Upper lobe of left lung (tissue), 6 donors: ENCODE data around the gene TPTE. TPM values are rescaled to one million over a fixed set of nuclear protein-coding genes. Genes with fewer than 3 reads are reported as not detected.
"Not testable (repeated sequence)": the region's sequence is repeated elsewhere in the genome, so short reads cannot be mapped to it uniquely, and the experiment has no call there.

Experiments used
- ATAC-seq, 2 donors: fragments of 200-7000 bp; cut with Tn5 transposase; one replicate each; pipeline ENCODE4 v1.9.1; 2022; ENCODE audit warnings: mild to moderate bottlenecking in 2 of 2, moderate library complexity in 2 of 2; ENCODE audit not compliant: low FRiP score in 2 of 2
- DNase-seq, 2 donors: peaks; one replicate each; pipeline ENCODE4 v3.0.0-alpha.2; 2019 to 2020
- H3K27ac ChIP-seq, 4 donors: fragments of 200-600 bp; sonication (generic); one replicate each; pipeline ENCODE4 v1.5.1; 2016 to 2019
- H3K27me3 ChIP-seq, 4 donors: fragments of 200-600 bp; sonication (generic); one replicate each; pipeline ENCODE4 v1.5.1; 2017 to 2019
- H3K36me3 ChIP-seq, 4 donors: fragments of 200-600 bp; sonication (generic); one replicate each; pipeline ENCODE4 v1.5.1; 2016 to 2019
- H3K4me1 ChIP-seq, 4 donors: fragments of 200-600 bp; sonication (generic); one replicate each; pipeline ENCODE4 v1.5.1; 2018 to 2019
- H3K4me3 ChIP-seq, 4 donors: fragments of 200-600 bp; sonication (generic); one replicate each; pipeline ENCODE4 v1.5.1; 2017 to 2019; ENCODE audit warnings: mild to moderate bottlenecking in 2 of 4, moderate library complexity in 1 of 4
- H3K9me3 ChIP-seq, 4 donors: fragments of 200-600 bp; sonication (generic); one replicate each; pipeline ENCODE4 v1.5.1; 2018 to 2019
- EP300 ChIP-seq, 4 donors: sonication (generic); formaldehyde crosslinking; IDR thresholded peaks; one replicate each; pipeline ENCODE4 v1.5.1; 2017; ENCODE audit warnings: antibody characterized with exemption in 4 of 4, control low read depth in 2 of 4
- POLR2A ChIP-seq, 4 donors: fragments of 450-650 bp; IDR thresholded peaks; one replicate each; pipeline ENCODE4 v1.5.1; 2016 to 2017; ENCODE audit warnings: antibody characterized with exemption in 4 of 4, mild to moderate bottlenecking in 2 of 4
- POLR2AphosphoS5 ChIP-seq, 2 donors: sonication (generic); formaldehyde crosslinking; IDR thresholded peaks; one replicate each; pipeline ENCODE4 v1.5.1; 2017; ENCODE audit warnings: antibody characterized with exemption in 2 of 2
- WGBS, 2 donors: methylation state at CpG; one replicate each; pipeline ENCODE4 v1.1.5; 2017 to 2018; 5-methylcytosine and 5-hydroxymethylcytosine counted together
- total RNA-seq, 6 donors: library from RNA; depleted of rRNA in 4 of 6; stranded (reverse); fragments of >200 nt in 4 of 6; gene quantifications; one replicate each; pipeline versions ENCODE4 v1.1.0 to v1.2.1, GENCODE V29; 2016 to 2021
- TF ChIP-seq, protein P1 (sequence below), 6 experiments: fragments of 450-650 bp in 4 of 6; fragments of 200-600 bp in 2 of 6; sonication (generic) in 2 of 6; IDR thresholded peaks; one replicate each; pipeline ENCODE4 v1.5.1; 2016 to 2019; ENCODE audit warnings: antibody characterized with exemption in 6 of 6
- donor health status: DM: no; HTN: no; CAD: no; lungs with moderate emphysema.
- donor health status: DM: no; HTN: yes; CAD: no; lungs with severe emphysema.

The TPTE gene
- not detected for total RNA-seq

DNA sequence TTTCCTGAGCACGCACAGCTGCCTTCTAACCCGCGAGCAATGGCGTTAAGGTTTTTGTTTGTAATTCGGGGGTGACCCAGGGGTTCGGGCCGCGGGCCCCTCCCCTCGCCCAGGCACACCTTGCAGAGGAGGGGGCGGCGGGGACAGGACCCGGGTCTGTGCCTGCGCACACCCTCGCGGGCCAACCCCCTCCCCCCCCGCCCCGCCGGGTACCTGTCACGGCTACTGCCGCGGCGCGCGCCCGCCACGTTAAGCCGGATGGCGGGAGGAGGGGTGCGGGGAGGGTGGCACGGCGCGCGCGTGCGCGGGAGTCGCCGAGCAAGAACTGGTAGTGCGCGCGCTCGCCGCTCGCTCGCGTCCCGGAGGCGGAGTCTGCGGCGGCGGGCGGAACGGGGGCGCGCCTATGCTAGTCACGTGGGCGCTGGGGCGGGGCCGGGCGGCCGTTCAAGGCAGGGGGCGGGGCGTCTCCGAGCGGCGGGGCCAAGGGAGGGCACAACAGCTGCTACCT lies at the start of gene TPTE:
TPTE (plus strand) TSS at position 493 of the 508 bp plus-strand sequence. CDS start 17,141 bp downstream, outside the sequence.
- no peaks in the 10 kb centered on the region for H3K36me3 ChIP-seq
- WGBS, 2 donors = 75 to 78% methylated on average over 40 to 66 of the region's 66 CpGs
- ATAC-seq (peak in 1 of 2 donors; percentile 27), DNase-seq (peak in 1 of 2 donors; percentile 86)
- no peaks in the 10 kb centered on the region for H3K4me1 ChIP-seq
- no peaks in the 10 kb centered on the region for H3K27me3 ChIP-seq
- peaks cover 4 to 30% (median 19%) of the 10 kb centered on the region in 4 donors for H3K9me3 ChIP-seq
- no peak for TF ChIP-seq POLR2A (IDR thresholded peaks at IDR 0.05)
- TF ChIP-seq EP300 (IDR thresholded peaks at IDR 0.05) = no peak
- TF ChIP-seq, protein P1, sequence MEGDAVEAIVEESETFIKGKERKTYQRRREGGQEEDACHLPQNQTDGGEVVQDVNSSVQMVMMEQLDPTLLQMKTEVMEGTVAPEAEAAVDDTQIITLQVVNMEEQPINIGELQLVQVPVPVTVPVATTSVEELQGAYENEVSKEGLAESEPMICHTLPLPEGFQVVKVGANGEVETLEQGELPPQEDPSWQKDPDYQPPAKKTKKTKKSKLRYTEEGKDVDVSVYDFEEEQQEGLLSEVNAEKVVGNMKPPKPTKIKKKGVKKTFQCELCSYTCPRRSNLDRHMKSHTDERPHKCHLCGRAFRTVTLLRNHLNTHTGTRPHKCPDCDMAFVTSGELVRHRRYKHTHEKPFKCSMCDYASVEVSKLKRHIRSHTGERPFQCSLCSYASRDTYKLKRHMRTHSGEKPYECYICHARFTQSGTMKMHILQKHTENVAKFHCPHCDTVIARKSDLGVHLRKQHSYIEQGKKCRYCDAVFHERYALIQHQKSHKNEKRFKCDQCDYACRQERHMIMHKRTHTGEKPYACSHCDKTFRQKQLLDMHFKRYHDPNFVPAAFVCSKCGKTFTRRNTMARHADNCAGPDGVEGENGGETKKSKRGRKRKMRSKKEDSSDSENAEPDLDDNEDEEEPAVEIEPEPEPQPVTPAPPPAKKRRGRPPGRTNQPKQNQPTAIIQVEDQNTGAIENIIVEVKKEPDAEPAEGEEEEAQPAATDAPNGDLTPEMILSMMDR (IDR thresholded peaks at IDR 0.05) = no peak
- TF ChIP-seq POLR2AphosphoS5 (IDR thresholded peaks at IDR 0.05) = no peak
- H3K4me3 ChIP-seq = no peak within 1 kb of the TSS
- H3K27ac ChIP-seq = no peak within 1 kb of the TSS

DNA sequence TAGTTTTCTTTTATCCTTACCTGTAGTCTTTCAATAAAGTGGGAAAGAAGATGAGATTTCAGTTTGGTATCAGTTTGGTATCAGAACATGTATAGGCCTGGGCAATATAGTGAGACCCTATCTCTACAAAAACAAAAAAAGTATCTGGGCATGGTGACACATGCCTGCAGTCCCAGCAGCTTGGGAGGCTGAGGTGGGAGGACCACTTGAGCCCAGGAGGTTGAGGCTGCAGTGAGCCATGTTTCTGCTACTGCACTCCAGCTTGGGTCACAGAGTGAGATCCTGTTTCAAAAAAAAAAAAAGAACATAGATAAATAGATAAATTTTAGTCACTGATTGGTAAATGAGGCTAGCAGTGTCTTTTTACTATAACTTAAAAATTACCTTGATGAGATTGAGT lies 49.4 kb upstream of the TPTE start:
- H3K4me3 ChIP-seq, H3K9me3 ChIP-seq, H3K36me3 ChIP-seq, H3K4me1 ChIP-seq, H3K27me3 ChIP-seq, DNase-seq, H3K27ac ChIP-seq: not testable (repeated sequence)
- ATAC-seq = peak in 1 of 2 donors; percentile 2

DNA sequence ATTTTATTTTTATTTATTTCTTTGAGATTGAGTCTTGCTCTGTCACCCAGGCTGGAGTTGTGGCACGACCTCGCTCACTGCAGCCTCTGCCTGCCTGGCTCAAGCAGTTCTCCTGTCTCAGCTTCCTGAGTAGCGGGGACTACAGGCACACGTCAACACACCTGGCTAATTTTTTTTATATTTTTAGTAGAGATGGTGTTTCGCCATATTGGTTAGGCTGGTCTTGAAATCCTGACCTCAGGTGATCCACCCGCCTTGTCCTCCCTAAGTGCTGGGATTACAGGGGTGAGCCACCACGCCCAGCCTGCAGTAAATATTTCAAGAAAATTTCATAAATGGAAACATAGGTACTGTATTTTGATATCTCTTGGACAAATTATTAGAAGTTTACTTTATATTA lies 43.6 kb upstream of the TPTE start:
- H3K4me3 ChIP-seq, H3K9me3 ChIP-seq, H3K36me3 ChIP-seq, H3K27ac ChIP-seq, H3K4me1 ChIP-seq, H3K27me3 ChIP-seq: not testable (repeated sequence)
- DNase-seq = peak in 1 of 2 donors; percentile 65
- WGBS, 2 donors = 50 to 55% methylated on average over 7 of the region's 7 CpGs
- peak; percentile 27 to 48 for ATAC-seq

DNA sequence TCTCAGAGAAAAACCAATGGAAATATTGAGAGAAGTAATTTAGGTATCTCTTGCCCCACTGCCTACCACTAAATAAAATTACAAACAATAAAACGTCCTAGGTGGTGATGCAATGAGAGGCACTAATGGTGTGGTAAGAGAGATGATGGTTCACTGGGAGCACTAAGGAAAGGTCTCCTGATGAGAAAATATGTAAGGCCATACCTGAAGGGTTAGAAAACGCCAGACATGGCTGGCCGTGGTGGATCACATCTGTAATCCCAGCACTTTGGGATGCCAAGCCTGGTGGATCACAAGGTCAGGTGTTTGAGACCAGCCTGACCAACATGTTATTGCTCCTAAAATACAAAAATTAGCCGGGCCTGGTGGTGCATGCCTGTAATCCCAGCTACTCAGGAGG lies 41.5 kb upstream of the TPTE start:
- H3K36me3 ChIP-seq, H3K9me3 ChIP-seq, DNase-seq, H3K27ac ChIP-seq, H3K27me3 ChIP-seq, H3K4me3 ChIP-seq, H3K4me1 ChIP-seq: not testable (repeated sequence)
- 35 to 45% methylated on average over 4 of the region's 4 CpGs for WGBS, 2 donors
- ATAC-seq = peak; percentile 68 to 80

DNA sequence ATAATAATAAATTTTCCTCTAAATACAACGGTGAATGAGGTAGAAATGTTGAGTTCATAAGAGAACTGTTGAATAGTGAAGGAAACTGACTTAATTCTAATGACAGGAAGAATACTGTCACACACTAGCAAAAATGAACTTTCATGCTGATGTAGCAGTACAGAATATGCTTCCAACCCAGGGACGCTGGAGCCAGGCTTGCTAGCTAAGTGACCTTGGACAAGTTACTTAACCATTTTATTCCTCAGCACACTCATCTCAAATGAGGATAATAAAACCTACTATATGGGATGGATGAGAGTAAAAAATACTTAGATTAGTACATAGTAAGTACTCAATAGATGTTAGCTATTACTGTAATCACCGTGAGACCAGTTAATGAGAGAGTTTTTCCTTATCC lies 36.5 kb upstream of the TPTE start:
- not testable (repeated sequence) for ATAC-seq, H3K36me3 ChIP-seq
- 38 to 68% methylated on average over 3 of the region's 3 CpGs for WGBS, 2 donors

DNA sequence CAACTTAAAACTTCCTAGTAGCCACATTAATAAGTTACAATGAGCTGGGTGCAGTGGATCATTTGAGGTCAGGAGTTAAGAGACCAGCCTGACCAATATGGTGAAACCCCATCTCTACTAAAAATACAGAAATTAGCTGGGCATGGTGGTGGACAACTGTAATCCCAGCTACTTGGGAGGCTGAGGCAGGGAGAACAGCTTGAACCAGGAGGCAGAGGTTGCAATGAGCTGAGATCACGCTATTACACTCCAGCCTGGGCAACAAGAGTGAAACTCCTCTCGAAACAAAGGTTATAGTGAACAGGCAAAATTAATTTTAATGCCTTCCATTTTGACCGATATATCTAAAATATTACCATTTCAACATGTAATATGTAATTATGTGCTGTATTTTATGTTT lies 30.9 kb upstream of the TPTE start:
- not testable (repeated sequence) for H3K4me3 ChIP-seq, H3K4me1 ChIP-seq, ATAC-seq, H3K36me3 ChIP-seq, H3K27ac ChIP-seq, H3K9me3 ChIP-seq, DNase-seq, H3K27me3 ChIP-seq
- 49 to 56% methylated on average over 3 of the region's 3 CpGs for WGBS, 2 donors

More for the DNA sequence above, 36.5 kb upstream of the TPTE start:
- DNase-seq, H3K27me3 ChIP-seq, H3K9me3 ChIP-seq, H3K27ac ChIP-seq, H3K4me3 ChIP-seq, H3K4me1 ChIP-seq: not testable (repeated sequence)

DNA sequence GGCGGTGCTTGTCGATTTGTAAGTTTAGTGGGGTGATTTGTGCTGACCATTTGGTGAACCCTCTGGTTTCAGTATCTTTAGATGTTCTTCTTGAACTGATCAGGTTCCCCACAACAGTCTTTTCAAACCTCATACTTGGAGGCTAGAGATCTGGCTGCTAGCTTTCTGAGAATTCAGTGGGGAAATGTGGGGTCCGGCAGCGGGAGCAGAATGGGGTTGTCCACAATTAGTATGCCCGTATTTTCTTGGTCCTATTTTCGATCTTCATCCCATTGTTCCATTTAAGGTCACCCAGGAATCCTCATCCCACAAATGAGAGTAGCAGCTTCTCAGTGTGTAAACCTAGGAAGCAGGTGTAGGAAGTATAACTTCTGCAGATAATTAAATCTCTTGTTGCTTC lies 10.3 kb upstream of the TPTE start:
- no peak overlapping the region for H3K27ac ChIP-seq
- DNase-seq (no peak), ATAC-seq (no peak)
- no peaks in the 10 kb centered on the region for H3K9me3 ChIP-seq
- no peaks in the 10 kb centered on the region for H3K4me1 ChIP-seq
- H3K27me3 ChIP-seq = no peaks in the 10 kb centered on the region
- 65 to 66% methylated on average over 6 of the region's 6 CpGs for WGBS, 2 donors
- H3K36me3 ChIP-seq = no peaks in the 10 kb centered on the region
- TF ChIP-seq POLR2AphosphoS5 (IDR thresholded peaks at IDR 0.05) (no peak), EP300 (IDR thresholded peaks at IDR 0.05) (no peak), POLR2A (IDR thresholded peaks at IDR 0.05) (no peak)
- TF ChIP-seq, protein P1 (IDR thresholded peaks at IDR 0.05) = no peak
- no peak overlapping the region for H3K4me3 ChIP-seq

DNA sequence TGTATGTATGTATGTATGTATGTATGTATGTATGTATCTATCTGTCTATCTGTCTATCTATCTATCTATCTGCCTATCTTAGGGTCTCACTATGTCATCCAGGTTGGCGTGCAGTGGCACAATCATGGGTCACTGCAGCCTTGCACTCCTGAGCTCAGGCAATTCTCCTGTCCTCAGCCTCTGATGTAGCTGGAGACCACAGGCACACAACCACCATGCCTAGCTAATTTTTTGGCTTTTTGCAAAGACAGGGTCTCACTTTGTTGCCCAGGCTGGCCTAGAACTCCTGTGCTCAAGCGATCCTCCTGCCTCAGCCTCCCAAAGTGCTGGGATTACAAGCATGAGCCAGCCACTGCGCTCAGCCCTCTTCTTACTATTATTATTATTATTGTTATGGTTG lies 4.5 kb upstream of the TPTE start:
- H3K4me3 ChIP-seq, H3K4me1 ChIP-seq, H3K36me3 ChIP-seq, DNase-seq, H3K27me3 ChIP-seq, H3K27ac ChIP-seq, ATAC-seq: not testable (repeated sequence)
- WGBS, 2 donors = 87 to 91% methylated on average over 3 of the region's 3 CpGs
- peaks cover 4 to 20% (median 14%) of the 10 kb centered on the region in 4 donors for H3K9me3 ChIP-seq

DNA sequence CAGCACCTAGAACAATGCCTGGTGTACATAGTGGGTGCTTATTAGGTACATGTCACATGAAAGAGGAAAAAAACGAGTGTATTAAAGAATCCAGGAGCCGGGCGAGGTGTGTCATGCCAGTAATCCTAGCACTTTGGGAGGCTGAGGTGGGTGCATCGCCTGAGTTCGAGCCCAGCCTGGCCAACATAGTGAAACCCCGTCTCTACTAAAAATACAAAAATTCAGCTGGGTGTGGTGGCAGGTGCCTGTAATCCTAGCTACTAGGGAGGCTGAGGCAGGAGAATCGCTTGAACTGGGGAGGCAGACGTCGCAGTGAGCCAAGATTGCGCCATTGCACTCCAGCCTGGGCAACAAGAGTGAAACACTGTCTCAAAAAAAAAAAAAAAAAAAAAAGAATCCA lies 3.5 kb upstream of the TPTE start:
- not testable (repeated sequence) for ATAC-seq, H3K4me3 ChIP-seq, H3K27ac ChIP-seq, DNase-seq, H3K36me3 ChIP-seq, H3K27me3 ChIP-seq, H3K4me1 ChIP-seq
- H3K9me3 ChIP-seq = peaks cover 4 to 25% (median 14%) of the 10 kb centered on the region in 4 donors
- WGBS, 2 donors = 72 to 76% methylated on average over 10 of the region's 10 CpGs

DNA sequence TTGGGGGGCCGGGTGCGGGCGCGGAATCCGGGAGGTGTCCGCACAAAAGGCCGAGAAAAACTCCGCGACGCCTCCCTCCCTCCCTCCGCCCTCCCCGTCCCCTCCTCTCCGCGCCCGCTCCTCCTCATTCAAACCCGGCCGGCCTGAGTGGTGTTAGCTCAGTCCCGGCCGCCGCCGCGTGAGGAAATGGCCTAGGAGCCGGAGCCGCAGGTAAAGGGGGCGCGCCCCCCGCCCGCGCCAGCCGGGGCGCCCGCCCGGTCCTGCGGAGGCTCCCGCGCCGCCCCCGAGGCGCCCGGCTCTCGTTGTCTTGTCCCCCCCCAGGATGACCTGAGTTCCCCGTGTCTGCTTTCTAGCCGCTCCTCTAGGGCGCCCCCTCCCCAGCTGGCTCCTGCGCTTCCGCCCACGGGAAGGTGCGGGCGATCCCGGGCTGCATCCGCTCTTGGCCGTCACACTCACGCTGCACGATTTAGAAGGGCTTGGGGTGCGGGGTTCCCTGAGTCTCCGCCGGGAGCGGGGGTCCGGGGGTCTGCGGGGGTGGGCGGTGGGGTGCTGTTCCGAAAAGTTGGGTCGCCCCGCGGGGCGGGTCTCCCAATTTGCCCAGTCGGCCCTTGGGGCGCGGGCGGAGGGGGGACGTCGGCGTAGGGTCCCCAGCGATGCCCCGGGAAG lies 585 bp downstream of the TPTE start:
- DNase-seq (peak in 1 of 2 donors; percentile 82), ATAC-seq (peak; percentile 6 to 25)
- WGBS, 2 donors = 61 to 71% methylated on average over 34 to 70 of the region's 75 CpGs
- H3K27ac ChIP-seq, H3K36me3 ChIP-seq, H3K4me3 ChIP-seq, H3K4me1 ChIP-seq, H3K27me3 ChIP-seq: not testable (repeated sequence)
- H3K9me3 ChIP-seq = peaks cover 4 to 30% (median 18%) of the 10 kb centered on the region in 4 donors
